Measurements from ENCODE around the gene PAPOLA.
"Not testable (repeated sequence)": the region's sequence is repeated elsewhere in the genome, so short reads cannot be mapped to it uniquely, and the experiment has no call there.

PAPOLA gene

GRCh38 chr14:96502621-96503305 lies 581 bp downstream of the PAPOLA start:
- peak; percentile 42 for DNase-seq (ENCODE audit: low read depth)

- no peak for DNase-seq (ENCODE audit: low read depth)
These were observed 1.1 kb downstream of the PAPOLA start for GRCh38 chr14:96503306-96503679.

- not testable (repeated sequence) for DNase-seq (ENCODE audit: low read depth)
These were observed 2.2 kb downstream of the PAPOLA start for GRCh38 chr14:96504353-96504752.

GRCh38 chr14:96507723-96508122 lies 5.5 kb downstream of the PAPOLA start:
- no peak for DNase-seq (ENCODE audit: low read depth)

GRCh38 chr14:96508900-96509299 lies 6.7 kb downstream of the PAPOLA start:
- no peak for DNase-seq (ENCODE audit: low read depth)

- no peak for DNase-seq (ENCODE audit: low read depth)
These were observed 7.4 kb downstream of the PAPOLA start for GRCh38 chr14:96509457-96510090.

GRCh38 chr14:96511146-96511545 lies 9.0 kb downstream of the PAPOLA start:
- no peak for DNase-seq (ENCODE audit: low read depth)

- no peak for DNase-seq (ENCODE audit: low read depth)
These were observed 9.5 kb downstream of the PAPOLA start for GRCh38 chr14:96511667-96512066.

GRCh38 chr14:96512122-96512521 lies 9.9 kb downstream of the PAPOLA start:
- DNase-seq (ENCODE audit: low read depth): no peak

GRCh38 chr14:96512602-96513397 lies 10.6 kb downstream of the PAPOLA start:
- no peak for DNase-seq (ENCODE audit: low read depth)

- DNase-seq (ENCODE audit: low read depth): no peak
These were observed 12.5 kb downstream of the PAPOLA start for GRCh38 chr14:96514694-96515093.

GRCh38 chr14:96515731-96516130 lies 13.5 kb downstream of the PAPOLA start:
- DNase-seq (ENCODE audit: low read depth): no peak

- no peak for DNase-seq (ENCODE audit: low read depth)
These were observed 14.2 kb downstream of the PAPOLA start for GRCh38 chr14:96516351-96516750.

GRCh38 chr14:96519970-96520369 lies 17.8 kb downstream of the PAPOLA start:
- DNase-seq (ENCODE audit: low read depth): no peak

GRCh38 chr14:96525452-96525851 lies 23.3 kb downstream of the PAPOLA start:
- DNase-seq (ENCODE audit: low read depth): no peak

GRCh38 chr14:96532632-96533031 lies 30.4 kb downstream of the PAPOLA start:
- DNase-seq (ENCODE audit: low read depth): no peak

GRCh38 chr14:96536807-96537206 lies 34.6 kb downstream of the PAPOLA start:
- DNase-seq (ENCODE audit: low read depth): no peak

- no peak for DNase-seq (ENCODE audit: low read depth)
These were observed 36.2 kb downstream of the PAPOLA start for GRCh38 chr14:96538097-96538989.

GRCh38 chr14:96538990-96539317 lies 36.8 kb downstream of the PAPOLA start:
- DNase-seq (ENCODE audit: low read depth): no peak

- DNase-seq (ENCODE audit: low read depth): no peak
These were observed 52.2 kb downstream of the PAPOLA start for GRCh38 chr14:96554315-96554910.

- no peak for DNase-seq (ENCODE audit: low read depth)
These were observed 57.4 kb downstream of the PAPOLA start for GRCh38 chr14:96559571-96559970.

GRCh38 chr14:96564389-96564788 lies 62.2 kb downstream of the PAPOLA start:
- no peak for DNase-seq (ENCODE audit: low read depth)
